Stimulated activated CD4-positive, alpha-beta T cell treated with anti-CD3 and anti-CD28 coated beads, Interleukin-1b, Interleukin-23, amount 100 ng/mL, for 1 hour (primary cell): ENCODE results near the gene HDAC9.

ENCODE experiments used
- DNase-seq, 2 donors: peaks; one replicate each; pipeline ENCODE4 v3.0.0-alpha.2; 2020; ENCODE audit warnings: low read depth in 2 of 2

Gene HDAC9

GRCh38 chr7:18495412-18496340 is at the start of gene HDAC9:
Gene HDAC9 (plus strand): TSS chr7:18495749. CDS start chr7:18496303, 554 bp downstream.
- no peak for DNase-seq

- no peak for DNase-seq
These were observed 49.5 kb upstream of the HDAC9 start for GRCh38 chr7:18445916-18446520.

GRCh38 chr7:18450019-18450418 is 45.5 kb upstream of the HDAC9 start:
- DNase-seq, result no peak

GRCh38 chr7:18455606-18456005 is 39.9 kb upstream of the HDAC9 start:
- DNase-seq, result no peak

GRCh38 chr7:18457832-18458231 is 37.7 kb upstream of the HDAC9 start:
- DNase-seq, result no peak

GRCh38 chr7:18458830-18459229 is 36.7 kb upstream of the HDAC9 start:
- no peak for DNase-seq

GRCh38 chr7:18459484-18460245 is 35.9 kb upstream of the HDAC9 start:
- DNase-seq, result no peak

- DNase-seq, result no peak
These were observed 33.6 kb upstream of the HDAC9 start for GRCh38 chr7:18461785-18462467.

- no peak for DNase-seq
These were observed 30.7 kb upstream of the HDAC9 start for GRCh38 chr7:18464830-18465229.

- DNase-seq, result no peak
These were observed 28.5 kb upstream of the HDAC9 start for GRCh38 chr7:18467011-18467410.

- DNase-seq, result no peak
These were observed 26.8 kb upstream of the HDAC9 start for GRCh38 chr7:18468795-18469194.

GRCh38 chr7:18469316-18469715 is 26.2 kb upstream of the HDAC9 start:
- no peak for DNase-seq

GRCh38 chr7:18471476-18472160 is 23.9 kb upstream of the HDAC9 start:
- no peak for DNase-seq

- no peak for DNase-seq
These were observed 23.4 kb upstream of the HDAC9 start for GRCh38 chr7:18472161-18472483.

- DNase-seq, result no peak
These were observed 22.4 kb upstream of the HDAC9 start for GRCh38 chr7:18473119-18473518.

- no peak for DNase-seq
These were observed 20.6 kb upstream of the HDAC9 start for GRCh38 chr7:18474944-18475343.

GRCh38 chr7:18475488-18475887 is 20.1 kb upstream of the HDAC9 start:
- no peak for DNase-seq

GRCh38 chr7:18481776-18482175 is 13.8 kb upstream of the HDAC9 start:
- DNase-seq, result no peak

- no peak for DNase-seq
These were observed 7.5 kb upstream of the HDAC9 start for GRCh38 chr7:18488049-18488448.

GRCh38 chr7:18489624-18490023 is 5.9 kb upstream of the HDAC9 start:
- DNase-seq, result no peak

GRCh38 chr7:18491871-18492270 is 3.7 kb upstream of the HDAC9 start:
- DNase-seq, result no peak
